ENCODE data around the gene LRAT.

DNA sequence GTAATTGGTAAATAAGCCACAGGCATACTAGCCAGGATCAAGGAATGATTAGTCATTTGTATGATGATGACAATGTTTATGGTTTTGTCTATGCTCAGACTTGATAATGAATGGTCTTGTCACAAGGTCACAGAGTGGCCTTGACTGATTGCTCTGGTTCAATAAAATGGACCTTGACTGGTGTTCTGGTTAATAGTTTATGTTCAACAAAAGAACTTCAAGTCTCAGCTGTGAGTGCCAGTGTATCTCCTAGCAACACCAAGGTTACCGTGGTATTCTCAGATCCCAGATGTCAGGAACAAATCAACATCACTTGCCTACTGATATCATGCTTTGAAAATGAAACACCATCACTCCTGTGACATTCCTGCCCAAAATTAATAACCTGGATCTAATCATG is 16.3 kb upstream of the LRAT start:
- TF ChIP-seq USF1 (IDR thresholded peaks at IDR 0.05) (no peak), TEAD4 (IDR thresholded peaks at IDR 0.05) (no peak), CREB1 (IDR thresholded peaks at IDR 0.05; ENCODE audit: low read depth) (no peak), RAD21 (IDR thresholded peaks at IDR 0.05; ENCODE audit: low read depth) (no peak), EP300 (IDR thresholded peaks at IDR 0.05; ENCODE audit: borderline replicate concordance) (no peak), CEBPB (IDR thresholded peaks at IDR 0.05) (no peak), TAF1 (IDR thresholded peaks at IDR 0.05; ENCODE audit: low read depth) (no peak), YY1 (IDR thresholded peaks at IDR 0.05; ENCODE audit: low read depth) (no peak), MAX (IDR thresholded peaks at IDR 0.05) (no peak), FOXM1 (IDR thresholded peaks at IDR 0.05; ENCODE audit: borderline replicate concordance, low read depth) (no peak), ZBTB7A (IDR thresholded peaks at IDR 0.05; ENCODE audit: low read depth) (no peak), EGR1 (IDR thresholded peaks at IDR 0.05) (no peak)
- TF ChIP-seq, protein P1, sequence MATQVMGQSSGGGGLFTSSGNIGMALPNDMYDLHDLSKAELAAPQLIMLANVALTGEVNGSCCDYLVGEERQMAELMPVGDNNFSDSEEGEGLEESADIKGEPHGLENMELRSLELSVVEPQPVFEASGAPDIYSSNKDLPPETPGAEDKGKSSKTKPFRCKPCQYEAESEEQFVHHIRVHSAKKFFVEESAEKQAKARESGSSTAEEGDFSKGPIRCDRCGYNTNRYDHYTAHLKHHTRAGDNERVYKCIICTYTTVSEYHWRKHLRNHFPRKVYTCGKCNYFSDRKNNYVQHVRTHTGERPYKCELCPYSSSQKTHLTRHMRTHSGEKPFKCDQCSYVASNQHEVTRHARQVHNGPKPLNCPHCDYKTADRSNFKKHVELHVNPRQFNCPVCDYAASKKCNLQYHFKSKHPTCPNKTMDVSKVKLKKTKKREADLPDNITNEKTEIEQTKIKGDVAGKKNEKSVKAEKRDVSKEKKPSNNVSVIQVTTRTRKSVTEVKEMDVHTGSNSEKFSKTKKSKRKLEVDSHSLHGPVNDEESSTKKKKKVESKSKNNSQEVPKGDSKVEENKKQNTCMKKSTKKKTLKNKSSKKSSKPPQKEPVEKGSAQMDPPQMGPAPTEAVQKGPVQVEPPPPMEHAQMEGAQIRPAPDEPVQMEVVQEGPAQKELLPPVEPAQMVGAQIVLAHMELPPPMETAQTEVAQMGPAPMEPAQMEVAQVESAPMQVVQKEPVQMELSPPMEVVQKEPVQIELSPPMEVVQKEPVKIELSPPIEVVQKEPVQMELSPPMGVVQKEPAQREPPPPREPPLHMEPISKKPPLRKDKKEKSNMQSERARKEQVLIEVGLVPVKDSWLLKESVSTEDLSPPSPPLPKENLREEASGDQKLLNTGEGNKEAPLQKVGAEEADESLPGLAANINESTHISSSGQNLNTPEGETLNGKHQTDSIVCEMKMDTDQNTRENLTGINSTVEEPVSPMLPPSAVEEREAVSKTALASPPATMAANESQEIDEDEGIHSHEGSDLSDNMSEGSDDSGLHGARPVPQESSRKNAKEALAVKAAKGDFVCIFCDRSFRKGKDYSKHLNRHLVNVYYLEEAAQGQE (IDR thresholded peaks at IDR 0.05; ENCODE audit: low read depth) = no peak
